Body of pancreas (tissue), 4 donors: ENCODE data around the gene BMP7. TPM values are rescaled to one million over a fixed set of nuclear protein-coding genes. Genes with fewer than 3 reads are reported as not detected.

ENCODE experiments used
- ATAC-seq: fragments of 150-250 bp; one replicate; pipeline ENCODE4 v1.9.1; 2016
- DNase-seq, 4 donors: peaks; one replicate each; pipeline ENCODE4 v3.0.0-alpha.2; 2019
- H3K27ac ChIP-seq, 4 donors: fragments of 200-600 bp; sonication (generic); 1 replicate in 3 of 4; 2 replicates in 1 of 4; pipeline versions ENCODE4 v1.5.1 to v1.6.1; 2016 to 2019; ENCODE audit warnings: mild to moderate bottlenecking in 1 of 4, mixed read lengths in 1 of 4, moderate library complexity in 1 of 4
- H3K27me3 ChIP-seq, 2 donors: fragments of 200-600 bp; sonication (generic); one replicate each; pipeline ENCODE4 v1.6.0; 2016; ENCODE audit warnings: mild to moderate bottlenecking in 1 of 2
- H3K36me3 ChIP-seq, 2 donors: fragments of 200-600 bp; sonication (generic); replicated peaks in 1 of 2; 2 replicates each; pipeline ENCODE4 v1.5.1; 2016; ENCODE audit warnings: low read depth in 2 of 2; ENCODE audit not compliant: insufficient read depth in 1 of 2
- H3K4me1 ChIP-seq: fragments of 200-600 bp; sonication (generic); one replicate; pipeline ENCODE4 v1.6.0; 2016
- H3K4me3 ChIP-seq, 2 donors: fragments of 200-600 bp; sonication (generic); 1 replicate in 1 of 2; 2 replicates in 1 of 2; pipeline ENCODE4 v1.5.1; 2016 to 2019
- H3K9me3 ChIP-seq, 3 donors: fragments of 200-600 bp; sonication (generic); 1 replicate in 2 of 3; 2 replicates in 1 of 3; pipeline ENCODE4 v1.5.1; 2016
- POLR2A ChIP-seq, 3 donors: fragments of 450-650 bp; IDR thresholded peaks; one replicate each; pipeline ENCODE4 v1.6.1; 2016; ENCODE audit warnings: antibody characterized with exemption in 3 of 3, mild to moderate bottlenecking in 2 of 3
- WGBS, 2 donors: methylation state at CpG; one replicate each; pipeline ENCODE4 v1.1.5; 2017; 5-methylcytosine and 5-hydroxymethylcytosine counted together
- intact Hi-C: fragments of 100-400 bp; cut with DNase I; formaldehyde crosslinking; loops from one replicate; pipeline ENCODE4 v1.15.1; 2023
- total RNA-seq, 2 donors: library from RNA; depleted of rRNA; stranded (reverse); fragments of >200 nt; gene quantifications; one replicate each; pipeline ENCODE4 v1.1.0, GENCODE V29; 2016
- TF ChIP-seq, protein P1 (sequence below), 7 experiments: fragments of 450-650 bp in 4 of 7; fragments of 200-600 bp in 3 of 7; sonication (generic) in 3 of 7; IDR thresholded peaks; one replicate each; pipeline ENCODE4 v1.5.1; 2016 to 2019; ENCODE audit warnings: antibody characterized with exemption in 7 of 7

The BMP7 gene
- total RNA-seq, 2 donors from 2014 or later, result 4.2 TPM; not detected in 1

DNA sequence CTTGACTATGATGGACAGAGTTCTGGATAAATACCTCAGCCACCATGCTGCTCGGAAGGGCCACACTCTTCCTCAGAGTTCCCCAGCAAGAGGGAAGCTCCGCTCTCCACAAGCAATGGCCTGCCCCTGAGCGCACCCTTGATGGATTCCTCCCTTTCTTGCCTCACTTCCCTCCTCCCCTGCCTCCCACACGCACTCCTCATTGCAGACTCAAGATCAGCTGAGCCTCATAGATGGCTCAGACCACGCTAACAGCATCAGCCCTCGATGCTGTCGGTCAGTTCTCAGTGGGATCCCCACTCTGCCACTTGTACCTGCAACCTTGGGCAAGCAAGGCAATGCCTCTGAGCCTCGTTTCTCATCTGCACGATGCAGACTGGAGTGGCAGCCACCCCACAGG lies 123.3 kb downstream of the BMP7 start:
- no peak overlapping the region for H3K4me3 ChIP-seq
- H3K4me1 ChIP-seq, result no peaks in the 10 kb centered on the region
- no peaks in the 10 kb centered on the region for H3K36me3 ChIP-seq
- no peaks in the 10 kb centered on the region for H3K9me3 ChIP-seq
- TF ChIP-seq POLR2A (IDR thresholded peaks at IDR 0.05), result no peak
- TF ChIP-seq, protein P1, sequence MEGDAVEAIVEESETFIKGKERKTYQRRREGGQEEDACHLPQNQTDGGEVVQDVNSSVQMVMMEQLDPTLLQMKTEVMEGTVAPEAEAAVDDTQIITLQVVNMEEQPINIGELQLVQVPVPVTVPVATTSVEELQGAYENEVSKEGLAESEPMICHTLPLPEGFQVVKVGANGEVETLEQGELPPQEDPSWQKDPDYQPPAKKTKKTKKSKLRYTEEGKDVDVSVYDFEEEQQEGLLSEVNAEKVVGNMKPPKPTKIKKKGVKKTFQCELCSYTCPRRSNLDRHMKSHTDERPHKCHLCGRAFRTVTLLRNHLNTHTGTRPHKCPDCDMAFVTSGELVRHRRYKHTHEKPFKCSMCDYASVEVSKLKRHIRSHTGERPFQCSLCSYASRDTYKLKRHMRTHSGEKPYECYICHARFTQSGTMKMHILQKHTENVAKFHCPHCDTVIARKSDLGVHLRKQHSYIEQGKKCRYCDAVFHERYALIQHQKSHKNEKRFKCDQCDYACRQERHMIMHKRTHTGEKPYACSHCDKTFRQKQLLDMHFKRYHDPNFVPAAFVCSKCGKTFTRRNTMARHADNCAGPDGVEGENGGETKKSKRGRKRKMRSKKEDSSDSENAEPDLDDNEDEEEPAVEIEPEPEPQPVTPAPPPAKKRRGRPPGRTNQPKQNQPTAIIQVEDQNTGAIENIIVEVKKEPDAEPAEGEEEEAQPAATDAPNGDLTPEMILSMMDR (IDR thresholded peaks at IDR 0.05), result no peak
- no peak overlapping the region for H3K27ac ChIP-seq
- H3K27me3 ChIP-seq, result no peaks in the 10 kb centered on the region
- intact Hi-C loops, result no loop called here
- 56 to 61% methylated on average over 9 of the region's 9 CpGs for WGBS, 2 donors
- DNase-seq (no peak), ATAC-seq (no peak)

DNA sequence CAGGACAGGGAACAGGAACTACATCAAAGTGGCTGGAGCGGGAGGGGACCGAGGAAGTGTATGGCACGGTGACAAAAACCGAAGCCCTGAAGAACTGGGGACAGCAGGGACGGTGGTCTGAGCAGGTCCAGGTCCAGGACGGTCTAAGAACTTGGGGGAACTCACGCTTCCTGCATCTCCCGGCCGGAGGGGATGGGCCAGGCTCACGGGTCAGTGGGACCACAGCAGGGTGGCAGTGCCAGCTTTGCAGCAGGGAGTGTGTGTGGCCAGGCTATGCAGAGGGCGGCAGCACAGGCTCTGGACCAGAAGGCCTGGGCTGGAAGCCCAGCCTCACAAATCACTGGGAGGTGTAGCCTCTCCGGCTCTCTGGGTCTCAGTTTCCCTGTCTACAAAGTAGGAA lies 123.8 kb downstream of the BMP7 start:
- ATAC-seq (no peak), DNase-seq (no peak)
- Histone ChIP-seq H3K27ac (no peak overlapping the region), H3K4me1 (no peaks in the 10 kb centered on the region), H3K4me3 (no peak overlapping the region), H3K36me3 (no peaks in the 10 kb centered on the region), H3K27me3 (no peaks in the 10 kb centered on the region), H3K9me3 (no peaks in the 10 kb centered on the region)
- 68 to 71% methylated on average over 11 to 12 of the region's 12 CpGs for WGBS, 2 donors
- intact Hi-C loops, result no loop called here
- TF ChIP-seq, protein P1 (IDR thresholded peaks at IDR 0.05), result no peak
- no peak for TF ChIP-seq POLR2A (IDR thresholded peaks at IDR 0.05)

DNA sequence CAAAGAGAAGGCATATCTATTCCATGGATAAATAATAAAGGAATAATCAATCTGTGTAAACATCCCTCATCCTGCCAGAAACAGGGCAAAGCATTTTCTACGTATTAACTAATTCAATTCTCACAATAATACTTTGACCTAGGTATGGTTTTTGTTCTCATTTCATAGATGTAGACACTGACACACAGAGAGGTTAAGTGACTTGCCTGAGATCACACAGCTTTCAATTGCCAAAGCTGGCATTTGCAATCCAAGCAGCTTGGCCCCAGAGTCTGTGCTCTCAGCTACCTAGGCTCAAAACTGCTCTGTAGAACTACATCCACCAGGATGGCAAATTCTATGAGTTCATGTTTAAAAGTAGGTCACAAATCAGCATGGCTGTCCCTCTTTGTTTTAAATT lies 124.9 kb downstream of the BMP7 start:
- intact Hi-C loops, result no loop called here
- Histone ChIP-seq H3K27ac (no peak overlapping the region), H3K4me1 (no peaks in the 10 kb centered on the region), H3K27me3 (no peaks in the 10 kb centered on the region), H3K4me3 (no peak overlapping the region), H3K9me3 (no peaks in the 10 kb centered on the region), H3K36me3 (no peaks in the 10 kb centered on the region)
- no peak for TF ChIP-seq POLR2A (IDR thresholded peaks at IDR 0.05)
- TF ChIP-seq, protein P1 (IDR thresholded peaks at IDR 0.05), result no peak
- 38 to 48% methylated on average over 1 of the region's 1 CpG for WGBS, 2 donors
- DNase-seq (no peak), ATAC-seq (no peak)

GRCh38 chr20:57140416-57140965 lies 126.0 kb downstream of the BMP7 start:
- Histone ChIP-seq H3K4me1 (no peaks in the 10 kb centered on the region), H3K9me3 (no peaks in the 10 kb centered on the region), H3K36me3 (no peaks in the 10 kb centered on the region), H3K4me3 (no peak overlapping the region), H3K27me3 (no peaks in the 10 kb centered on the region), H3K27ac (no peak overlapping the region)
- no peak for DNase-seq
- ATAC-seq, result no peak
- WGBS, 2 donors, result 60 to 64% methylated on average over 7 of the region's 7 CpGs
- intact Hi-C loops, result no loop called here
- TF ChIP-seq, protein P1 (IDR thresholded peaks at IDR 0.05), result no peak
- no peak for TF ChIP-seq POLR2A (IDR thresholded peaks at IDR 0.05)

- ATAC-seq, result no peak
- no peaks in the 10 kb centered on the region for H3K4me1 ChIP-seq
- H3K36me3 ChIP-seq, result no peaks in the 10 kb centered on the region
- DNase-seq, result no peak
- TF ChIP-seq, protein P1 (IDR thresholded peaks at IDR 0.05), result no peak
- no peak for TF ChIP-seq POLR2A (IDR thresholded peaks at IDR 0.05)
- no peak overlapping the region for H3K27ac ChIP-seq
- intact Hi-C loops, result no loop called here
- no peaks in the 10 kb centered on the region for H3K9me3 ChIP-seq
- H3K4me3 ChIP-seq, result no peak overlapping the region
- 84% methylated on average over 8 of the region's 8 CpGs for WGBS, 2 donors
- H3K27me3 ChIP-seq, result no peaks in the 10 kb centered on the region
Observed at GRCh38 chr20:57139342-57140093, 126.9 kb downstream of the BMP7 start.
